ENCODE measurements around the gene EXOC2.

DNA sequence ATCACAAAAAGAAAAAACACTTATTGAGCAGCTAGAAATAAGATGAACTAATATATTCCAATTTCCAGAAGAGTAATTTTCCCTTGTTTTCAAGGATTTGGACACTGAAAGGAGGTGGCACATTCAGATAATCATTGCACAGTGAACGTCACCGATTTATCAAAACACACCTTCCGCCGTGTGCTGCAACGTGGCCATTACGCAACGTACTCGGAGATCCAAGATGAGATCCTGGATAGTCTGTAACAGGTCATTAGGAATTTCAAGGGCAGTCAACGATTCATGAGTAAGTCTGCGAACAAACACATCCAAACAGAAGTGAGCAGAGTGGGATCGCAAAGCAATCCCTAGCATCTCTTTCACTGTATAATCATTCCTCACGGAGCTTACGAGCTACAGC lies 129.1 kb downstream of the EXOC2 start:
- TF ChIP-seq, protein P1, sequence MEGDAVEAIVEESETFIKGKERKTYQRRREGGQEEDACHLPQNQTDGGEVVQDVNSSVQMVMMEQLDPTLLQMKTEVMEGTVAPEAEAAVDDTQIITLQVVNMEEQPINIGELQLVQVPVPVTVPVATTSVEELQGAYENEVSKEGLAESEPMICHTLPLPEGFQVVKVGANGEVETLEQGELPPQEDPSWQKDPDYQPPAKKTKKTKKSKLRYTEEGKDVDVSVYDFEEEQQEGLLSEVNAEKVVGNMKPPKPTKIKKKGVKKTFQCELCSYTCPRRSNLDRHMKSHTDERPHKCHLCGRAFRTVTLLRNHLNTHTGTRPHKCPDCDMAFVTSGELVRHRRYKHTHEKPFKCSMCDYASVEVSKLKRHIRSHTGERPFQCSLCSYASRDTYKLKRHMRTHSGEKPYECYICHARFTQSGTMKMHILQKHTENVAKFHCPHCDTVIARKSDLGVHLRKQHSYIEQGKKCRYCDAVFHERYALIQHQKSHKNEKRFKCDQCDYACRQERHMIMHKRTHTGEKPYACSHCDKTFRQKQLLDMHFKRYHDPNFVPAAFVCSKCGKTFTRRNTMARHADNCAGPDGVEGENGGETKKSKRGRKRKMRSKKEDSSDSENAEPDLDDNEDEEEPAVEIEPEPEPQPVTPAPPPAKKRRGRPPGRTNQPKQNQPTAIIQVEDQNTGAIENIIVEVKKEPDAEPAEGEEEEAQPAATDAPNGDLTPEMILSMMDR (IDR thresholded peaks at IDR 0.05) = no peak
- TF ChIP-seq ZBTB21 (CRISPR knock-in tag; IDR thresholded peaks at IDR 0.05; ENCODE audit: borderline replicate concordance) = no peak
- TF ChIP-seq SMAD3 (CRISPR knock-in tag; IDR thresholded peaks at IDR 0.05; ENCODE audit: borderline replicate concordance) = no peak
- TF ChIP-seq, protein P2, sequence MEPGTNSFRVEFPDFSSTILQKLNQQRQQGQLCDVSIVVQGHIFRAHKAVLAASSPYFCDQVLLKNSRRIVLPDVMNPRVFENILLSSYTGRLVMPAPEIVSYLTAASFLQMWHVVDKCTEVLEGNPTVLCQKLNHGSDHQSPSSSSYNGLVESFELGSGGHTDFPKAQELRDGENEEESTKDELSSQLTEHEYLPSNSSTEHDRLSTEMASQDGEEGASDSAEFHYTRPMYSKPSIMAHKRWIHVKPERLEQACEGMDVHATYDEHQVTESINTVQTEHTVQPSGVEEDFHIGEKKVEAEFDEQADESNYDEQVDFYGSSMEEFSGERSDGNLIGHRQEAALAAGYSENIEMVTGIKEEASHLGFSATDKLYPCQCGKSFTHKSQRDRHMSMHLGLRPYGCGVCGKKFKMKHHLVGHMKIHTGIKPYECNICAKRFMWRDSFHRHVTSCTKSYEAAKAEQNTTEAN (CRISPR knock-in tag; IDR thresholded peaks at IDR 0.05) = no peak
- no peak for TF ChIP-seq CBFB (CRISPR knock-in tag; IDR thresholded peaks at IDR 0.05; ENCODE audit: low read depth)
- TF ChIP-seq, protein P3, sequence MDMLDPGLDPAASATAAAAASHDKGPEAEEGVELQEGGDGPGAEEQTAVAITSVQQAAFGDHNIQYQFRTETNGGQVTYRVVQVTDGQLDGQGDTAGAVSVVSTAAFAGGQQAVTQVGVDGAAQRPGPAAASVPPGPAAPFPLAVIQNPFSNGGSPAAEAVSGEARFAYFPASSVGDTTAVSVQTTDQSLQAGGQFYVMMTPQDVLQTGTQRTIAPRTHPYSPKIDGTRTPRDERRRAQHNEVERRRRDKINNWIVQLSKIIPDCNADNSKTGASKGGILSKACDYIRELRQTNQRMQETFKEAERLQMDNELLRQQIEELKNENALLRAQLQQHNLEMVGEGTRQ (CRISPR knock-in tag; IDR thresholded peaks at IDR 0.05) = no peak
- TF ChIP-seq, protein P4, sequence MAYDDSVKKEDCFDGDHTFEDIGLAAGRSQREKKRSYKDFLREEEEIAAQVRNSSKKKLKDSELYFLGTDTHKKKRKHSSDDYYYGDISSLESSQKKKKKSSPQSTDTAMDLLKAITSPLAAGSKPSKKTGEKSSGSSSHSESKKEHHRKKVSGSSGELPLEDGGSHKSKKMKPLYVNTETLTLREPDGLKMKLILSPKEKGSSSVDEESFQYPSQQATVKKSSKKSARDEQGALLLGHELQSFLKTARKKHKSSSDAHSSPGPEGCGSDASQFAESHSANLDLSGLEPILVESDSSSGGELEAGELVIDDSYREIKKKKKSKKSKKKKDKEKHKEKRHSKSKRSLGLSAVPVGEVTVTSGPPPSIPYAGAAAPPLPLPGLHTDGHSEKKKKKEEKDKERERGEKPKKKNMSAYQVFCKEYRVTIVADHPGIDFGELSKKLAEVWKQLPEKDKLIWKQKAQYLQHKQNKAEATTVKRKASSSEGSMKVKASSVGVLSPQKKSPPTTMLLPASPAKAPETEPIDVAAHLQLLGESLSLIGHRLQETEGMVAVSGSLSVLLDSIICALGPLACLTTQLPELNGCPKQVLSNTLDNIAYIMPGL (CRISPR knock-in tag; IDR thresholded peaks at IDR 0.05) = no peak
- TF ChIP-seq ZNF263 (CRISPR knock-in tag; IDR thresholded peaks at IDR 0.05; ENCODE audit: low read depth) = no peak
- TF ChIP-seq SP1 (CRISPR knock-in tag; conservative IDR thresholded peaks at IDR 0.05) = no peak
- no peak for TF ChIP-seq JUN (CRISPR knock-in tag; IDR thresholded peaks at IDR 0.05)
- TF ChIP-seq NR1H2 (CRISPR knock-in tag; IDR thresholded peaks at IDR 0.05) = no peak

All from WTC11 (cell line).